Measurements from ENCODE around the gene FSTL4. TPM values are rescaled to one million over a fixed set of nuclear protein-coding genes. Genes with fewer than 3 reads are reported as not detected.

Gene FSTL4
- total RNA-seq, 2 donors from 2014 or later, result 4.5 to 10.1 TPM

GRCh38 chr5:133472829-133473228 is 139.5 kb downstream of the FSTL4 start:
- intact Hi-C loops (cut with DNase I), result no loop called here
- H3K27ac ChIP-seq, result no peak overlapping the region
- WGBS, result 79% methylated on average over 1 of the region's 1 CpG
- H3K27me3 ChIP-seq (replicated peaks; ENCODE audit: insufficient read depth), result no peaks in the 10 kb centered on the region
- no peaks in the 10 kb centered on the region for H3K36me3 ChIP-seq
- no peaks in the 10 kb centered on the region for H3K9me3 ChIP-seq
- no peaks in the 10 kb centered on the region for H3K4me1 ChIP-seq (replicated peaks)
- TF ChIP-seq CTCF (IDR thresholded peaks at IDR 0.05) (no peak), POLR2A (IDR thresholded peaks at IDR 0.05) (no peak), POLR2AphosphoS5 (IDR thresholded peaks at IDR 0.05) (no peak)
- no peak for DNase-seq (ENCODE audit: low spot score)
- no peak overlapping the region for H3K4me3 ChIP-seq

- no peak for DNase-seq (ENCODE audit: low spot score)
- Histone ChIP-seq H3K27me3 (replicated peaks; ENCODE audit: insufficient read depth) (no peaks in the 10 kb centered on the region), H3K4me3 (no peak overlapping the region), H3K4me1 (replicated peaks) (no peaks in the 10 kb centered on the region), H3K27ac (no peak overlapping the region), H3K36me3 (no peaks in the 10 kb centered on the region), H3K9me3 (no peaks in the 10 kb centered on the region)
- WGBS, result 91% methylated on average over 3 of the region's 3 CpGs
- TF ChIP-seq POLR2A (IDR thresholded peaks at IDR 0.05) (no peak), CTCF (IDR thresholded peaks at IDR 0.05) (no peak), POLR2AphosphoS5 (IDR thresholded peaks at IDR 0.05) (no peak)
- intact Hi-C loops (cut with DNase I), result no loop called here
Observed at GRCh38 chr5:133471699-133472098, 140.6 kb downstream of the FSTL4 start.

GRCh38 chr5:133470841-133471240 is 141.5 kb downstream of the FSTL4 start:
- TF ChIP-seq POLR2A (IDR thresholded peaks at IDR 0.05), result no peak
- no peak for TF ChIP-seq POLR2AphosphoS5 (IDR thresholded peaks at IDR 0.05)
- no peak for TF ChIP-seq CTCF (IDR thresholded peaks at IDR 0.05)
- H3K9me3 ChIP-seq, result no peaks in the 10 kb centered on the region
- no peak for DNase-seq (ENCODE audit: low spot score)
- no peaks in the 10 kb centered on the region for H3K36me3 ChIP-seq
- no peak overlapping the region for H3K4me3 ChIP-seq
- WGBS, result 96% methylated on average over 3 of the region's 3 CpGs
- H3K27me3 ChIP-seq (replicated peaks; ENCODE audit: insufficient read depth), result no peaks in the 10 kb centered on the region
- H3K27ac ChIP-seq, result no peak overlapping the region
- H3K4me1 ChIP-seq (replicated peaks), result no peaks in the 10 kb centered on the region
- intact Hi-C loops (cut with DNase I), result no loop called here

- WGBS, result 91% methylated on average over 7 of the region's 7 CpGs
- no peak overlapping the region for H3K4me3 ChIP-seq
- no peak for DNase-seq (ENCODE audit: low spot score)
- no peaks in the 10 kb centered on the region for H3K27me3 ChIP-seq (replicated peaks; ENCODE audit: insufficient read depth)
- H3K4me1 ChIP-seq (replicated peaks), result no peaks in the 10 kb centered on the region
- H3K27ac ChIP-seq, result no peak overlapping the region
- no peaks in the 10 kb centered on the region for H3K9me3 ChIP-seq
- H3K36me3 ChIP-seq, result no peaks in the 10 kb centered on the region
- TF ChIP-seq CTCF (IDR thresholded peaks at IDR 0.05) (no peak), POLR2AphosphoS5 (IDR thresholded peaks at IDR 0.05) (no peak), POLR2A (IDR thresholded peaks at IDR 0.05) (no peak)
- intact Hi-C loops (cut with DNase I), result no loop called here
Observed at GRCh38 chr5:133469846-133470245, 142.5 kb downstream of the FSTL4 start.

- DNase-seq (ENCODE audit: low spot score), result no peak
- Histone ChIP-seq H3K4me1 (replicated peaks) (no peaks in the 10 kb centered on the region), H3K9me3 (no peaks in the 10 kb centered on the region), H3K36me3 (no peaks in the 10 kb centered on the region), H3K27me3 (replicated peaks; ENCODE audit: insufficient read depth) (no peaks in the 10 kb centered on the region), H3K27ac (no peak overlapping the region), H3K4me3 (no peak overlapping the region)
- TF ChIP-seq POLR2AphosphoS5 (IDR thresholded peaks at IDR 0.05) (no peak), POLR2A (IDR thresholded peaks at IDR 0.05) (no peak), CTCF (IDR thresholded peaks at IDR 0.05) (no peak)
- intact Hi-C loops (cut with DNase I), result no loop called here
- WGBS, result 94% methylated on average over 2 of the region's 2 CpGs
Observed at GRCh38 chr5:133469252-133469651, 143.1 kb downstream of the FSTL4 start.

All from prostate gland (tissue), 2 donors.